Measurements from ENCODE around the gene WDR13. TPM values are rescaled to one million over a fixed set of nuclear protein-coding genes. Genes with fewer than 3 reads are reported as not detected.

WDR13 gene
- total RNA-seq, 1 experiment from 2014 or later = 106 TPM

DNA sequence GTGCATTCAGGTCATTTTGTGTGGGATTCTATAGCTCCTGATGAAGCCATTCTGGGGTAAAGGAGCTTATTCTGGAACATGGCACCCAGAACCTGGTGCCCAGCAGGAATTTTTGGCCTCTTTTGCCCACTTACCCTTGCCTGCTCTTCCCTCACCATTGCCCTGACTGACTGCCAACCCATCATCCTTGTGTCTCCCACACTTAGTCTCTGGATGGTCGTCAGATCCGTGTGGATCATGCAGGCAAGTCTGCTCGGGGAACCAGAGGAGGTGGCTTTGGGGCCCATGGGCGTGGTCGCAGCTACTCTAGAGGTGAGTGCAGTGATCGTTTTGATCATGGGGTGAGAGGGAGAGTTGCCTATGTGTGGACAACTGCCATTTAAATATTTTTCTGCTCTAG, 21.2 kb upstream of the WDR13 start:
- Histone ChIP-seq H3K27me3 (ENCODE audit: low read length) (no peaks in the 10 kb centered on the region), H3K4me3 (ENCODE audit: low read length) (peak overlapping the region; percentile 99), H3K4me1 (ENCODE audit: insufficient read depth, low read length) (peaks cover 25% of the 10 kb centered on the region), H3K4me2 (ENCODE audit: low read length) (peak overlapping the region; percentile 100), H4K20me1 (ENCODE audit: low read length) (peaks cover 36% of the 10 kb centered on the region), H3K9ac (ENCODE audit: low read length) (peak overlapping the region; percentile 100), H3K9me3 (ENCODE audit: low read length) (no peaks in the 10 kb centered on the region), H2AFZ (ENCODE audit: low read length) (no peak overlapping the region), H3F3A (ENCODE audit: low read length, unreplicated experiment) (peaks cover 5% of the 10 kb centered on the region), H3K36me3 (ENCODE audit: low read depth, low read length) (peaks cover 41% of the 10 kb centered on the region), H3K27ac (ENCODE audit: low read length) (peak overlapping the region; percentile 98; the same call in 1 of the 2 replicates), H3K79me2 (ENCODE audit: low read length) (peaks cover 31% of the 10 kb centered on the region), H3K9me2 (replicated peaks; ENCODE audit: low read length) (no peaks in the 10 kb centered on the region)
- TF ChIP-seq EZH2 (IDR thresholded peaks at IDR 0.05; ENCODE audit: low read length, unreplicated experiment) (no peak), EZH2phosphoT487 (IDR thresholded peaks at IDR 0.05; ENCODE audit: borderline replicate concordance, low read length) (no peak)
- TF ChIP-seq, protein P1, sequence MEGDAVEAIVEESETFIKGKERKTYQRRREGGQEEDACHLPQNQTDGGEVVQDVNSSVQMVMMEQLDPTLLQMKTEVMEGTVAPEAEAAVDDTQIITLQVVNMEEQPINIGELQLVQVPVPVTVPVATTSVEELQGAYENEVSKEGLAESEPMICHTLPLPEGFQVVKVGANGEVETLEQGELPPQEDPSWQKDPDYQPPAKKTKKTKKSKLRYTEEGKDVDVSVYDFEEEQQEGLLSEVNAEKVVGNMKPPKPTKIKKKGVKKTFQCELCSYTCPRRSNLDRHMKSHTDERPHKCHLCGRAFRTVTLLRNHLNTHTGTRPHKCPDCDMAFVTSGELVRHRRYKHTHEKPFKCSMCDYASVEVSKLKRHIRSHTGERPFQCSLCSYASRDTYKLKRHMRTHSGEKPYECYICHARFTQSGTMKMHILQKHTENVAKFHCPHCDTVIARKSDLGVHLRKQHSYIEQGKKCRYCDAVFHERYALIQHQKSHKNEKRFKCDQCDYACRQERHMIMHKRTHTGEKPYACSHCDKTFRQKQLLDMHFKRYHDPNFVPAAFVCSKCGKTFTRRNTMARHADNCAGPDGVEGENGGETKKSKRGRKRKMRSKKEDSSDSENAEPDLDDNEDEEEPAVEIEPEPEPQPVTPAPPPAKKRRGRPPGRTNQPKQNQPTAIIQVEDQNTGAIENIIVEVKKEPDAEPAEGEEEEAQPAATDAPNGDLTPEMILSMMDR (conservative IDR thresholded peaks at IDR 0.05; ENCODE audit: low read depth, low read length) = no peak
- DNase-seq (no peak), ATAC-seq (no peak)
- BruUV-seq (replicated peaks) = no TSS peak
- POLR2A ChIA-PET (ENCODE audit: unreplicated experiment) = no interaction called here
- CTCF ChIA-PET = no interaction called here
- intact Hi-C loops (cut with micrococcal nuclease) = no loop called here

DNA sequence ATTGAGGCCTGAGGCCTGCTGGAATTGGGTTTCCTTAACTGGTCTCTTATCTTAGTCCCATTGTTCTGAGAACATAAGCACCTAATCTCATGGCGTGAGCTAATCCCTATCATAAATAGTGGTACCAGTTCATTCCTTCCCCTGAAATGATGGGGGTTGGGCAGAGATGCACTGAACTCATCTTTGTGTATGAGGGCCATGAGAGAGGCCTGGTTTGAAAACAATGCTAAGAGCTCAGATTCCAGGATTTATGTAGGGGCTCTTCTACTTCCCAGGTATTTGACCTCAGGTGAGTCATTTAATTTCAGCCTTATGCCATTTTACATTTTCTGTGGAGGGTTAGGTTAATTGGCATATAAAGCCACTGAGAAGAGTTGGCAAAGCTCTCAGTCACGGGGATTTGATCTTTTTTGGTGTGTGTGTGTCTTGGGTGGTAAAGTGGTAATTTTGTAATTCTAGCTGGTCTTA, 18.6 kb upstream of the WDR13 start:
- POLR2A ChIA-PET (ENCODE audit: unreplicated experiment) = no interaction called here
- intact Hi-C loops (cut with micrococcal nuclease) = no loop called here
- no peak overlapping the region for H3K4me3 ChIP-seq (ENCODE audit: low read length)
- ATAC-seq (no peak), DNase-seq (no peak)
- BruUV-seq (replicated peaks) = no TSS peak
- peaks cover 31% of the 10 kb centered on the region for H3K79me2 ChIP-seq (ENCODE audit: low read length)
- no peaks in the 10 kb centered on the region for H3K9me3 ChIP-seq (ENCODE audit: low read length)
- peaks cover 36% of the 10 kb centered on the region for H4K20me1 ChIP-seq (ENCODE audit: low read length)
- H3K27me3 ChIP-seq (ENCODE audit: low read length) = no peaks in the 10 kb centered on the region
- H3K4me2 ChIP-seq (ENCODE audit: low read length) = no peak overlapping the region
- peaks cover 41% of the 10 kb centered on the region for H3K36me3 ChIP-seq (ENCODE audit: low read depth, low read length)
- H3K9me2 ChIP-seq (replicated peaks; ENCODE audit: low read length) = no peaks in the 10 kb centered on the region
- no peak overlapping the region for H2AFZ ChIP-seq (ENCODE audit: low read length)
- no peak overlapping the region for H3K9ac ChIP-seq (ENCODE audit: low read length)
- no peak overlapping the region for H3K27ac ChIP-seq (ENCODE audit: low read length)
- peaks cover 5% of the 10 kb centered on the region for H3F3A ChIP-seq (ENCODE audit: low read length, unreplicated experiment)
- TF ChIP-seq, protein P1 (conservative IDR thresholded peaks at IDR 0.05; ENCODE audit: low read depth, low read length) = no peak
- TF ChIP-seq EZH2 (IDR thresholded peaks at IDR 0.05; ENCODE audit: low read length, unreplicated experiment) = no peak
- TF ChIP-seq EZH2phosphoT487 (IDR thresholded peaks at IDR 0.05; ENCODE audit: borderline replicate concordance, low read length) = no peak
- H3K4me1 ChIP-seq (ENCODE audit: insufficient read depth, low read length) = peaks cover 24% of the 10 kb centered on the region
- CTCF ChIA-PET = no interaction called here

DNA sequence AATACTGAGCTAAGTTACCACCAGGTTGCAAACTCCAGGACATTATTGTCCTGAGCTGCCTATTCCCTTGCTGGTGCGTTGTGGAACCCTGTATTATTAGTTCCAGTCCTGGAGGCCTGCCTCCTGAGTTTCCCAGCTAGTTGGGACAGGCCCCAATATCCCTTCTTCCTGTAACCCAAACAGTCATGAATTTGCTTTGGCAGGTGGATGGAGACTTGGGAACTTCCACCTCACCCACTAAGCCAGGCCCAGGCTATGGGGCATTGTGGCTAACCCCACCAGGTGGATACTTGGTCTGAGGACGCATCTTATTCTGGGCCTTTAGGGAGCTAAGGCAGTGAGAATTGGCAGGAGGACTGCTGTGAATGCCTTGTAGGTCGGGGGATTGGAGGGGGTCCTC, 18.0 kb upstream of the WDR13 start:
- Histone ChIP-seq H3K27ac (ENCODE audit: low read length) (no peak overlapping the region), H3K4me1 (ENCODE audit: insufficient read depth, low read length) (peaks cover 21% of the 10 kb centered on the region), H3K9me2 (replicated peaks; ENCODE audit: low read length) (no peaks in the 10 kb centered on the region), H3K27me3 (ENCODE audit: low read length) (no peaks in the 10 kb centered on the region), H3K9me3 (ENCODE audit: low read length) (no peaks in the 10 kb centered on the region), H3K4me3 (ENCODE audit: low read length) (no peak overlapping the region), H3K9ac (ENCODE audit: low read length) (no peak overlapping the region), H2AFZ (ENCODE audit: low read length) (no peak overlapping the region), H3F3A (ENCODE audit: low read length, unreplicated experiment) (peaks cover 5% of the 10 kb centered on the region), H3K79me2 (ENCODE audit: low read length) (peaks cover 31% of the 10 kb centered on the region), H3K4me2 (ENCODE audit: low read length) (no peak overlapping the region), H3K36me3 (ENCODE audit: low read depth, low read length) (peaks cover 41% of the 10 kb centered on the region), H4K20me1 (ENCODE audit: low read length) (peaks cover 36% of the 10 kb centered on the region)
- no TSS peak for BruUV-seq (replicated peaks)
- intact Hi-C loops (cut with micrococcal nuclease) = no loop called here
- DNase-seq (no peak), ATAC-seq (no peak)
- POLR2A ChIA-PET (ENCODE audit: unreplicated experiment) = no interaction called here
- TF ChIP-seq, protein P1 (conservative IDR thresholded peaks at IDR 0.05; ENCODE audit: low read depth, low read length) = no peak
- no peak for TF ChIP-seq EZH2 (IDR thresholded peaks at IDR 0.05; ENCODE audit: low read length, unreplicated experiment)
- TF ChIP-seq EZH2phosphoT487 (IDR thresholded peaks at IDR 0.05; ENCODE audit: borderline replicate concordance, low read length) = no peak
- CTCF ChIA-PET = no interaction called here
